GDM1 (cell line): ENCODE data around the gene ZNF80.
"Not testable (repeated sequence)": the region's sequence is repeated elsewhere in the genome, so short reads cannot be mapped to it uniquely, and the experiment has no call there.

Experiments
- DNase-seq: peaks from one replicate; lab custom pipeline; 2025; lab: John Stamatoyannopoulos, UW

ZNF80 gene

DNA sequence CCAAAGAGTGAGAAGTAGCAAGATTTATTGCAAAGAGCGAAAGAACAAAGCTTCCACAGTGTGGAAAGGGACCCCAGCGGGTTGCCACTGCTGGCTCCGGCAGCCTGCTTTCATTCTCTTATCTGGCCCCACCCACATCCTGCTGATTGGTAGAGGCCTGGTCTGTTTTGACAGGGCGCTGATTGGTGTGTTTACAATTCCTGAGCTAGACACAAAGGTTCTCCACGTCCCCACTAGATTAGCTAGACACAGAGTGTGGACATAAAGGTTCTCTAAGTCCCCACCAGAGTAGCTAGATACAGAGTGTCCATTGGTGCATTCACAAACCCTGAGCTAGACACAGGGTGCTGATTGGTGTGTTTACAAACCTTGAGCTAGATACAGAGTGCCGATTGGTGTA is at the start of gene ZNF80:
ZNF80 (minus strand) TSS at position 101 of the 400 bp plus-strand sequence. CDS start 504 bp downstream, outside the sequence.
- not testable (repeated sequence) for DNase-seq

DNA sequence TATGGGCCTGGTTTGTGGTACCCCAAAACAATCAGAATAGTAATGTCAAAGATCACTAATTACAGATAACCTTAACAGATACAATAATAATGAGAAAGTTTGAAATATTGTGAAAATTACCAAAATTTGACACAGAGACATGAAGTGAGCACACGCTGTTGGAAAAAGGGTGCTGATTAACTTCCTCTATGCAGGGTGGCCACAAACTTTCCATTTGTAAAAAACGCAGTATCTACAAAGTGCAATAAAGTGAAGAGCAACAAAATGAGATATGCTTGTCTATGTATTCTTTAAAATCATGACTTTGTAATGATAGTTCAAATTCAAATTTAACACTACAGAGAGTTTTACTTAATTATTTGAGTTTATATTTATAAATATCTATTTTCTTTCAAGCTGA is 48.9 kb upstream of the ZNF80 start:
- no peak for DNase-seq

DNA sequence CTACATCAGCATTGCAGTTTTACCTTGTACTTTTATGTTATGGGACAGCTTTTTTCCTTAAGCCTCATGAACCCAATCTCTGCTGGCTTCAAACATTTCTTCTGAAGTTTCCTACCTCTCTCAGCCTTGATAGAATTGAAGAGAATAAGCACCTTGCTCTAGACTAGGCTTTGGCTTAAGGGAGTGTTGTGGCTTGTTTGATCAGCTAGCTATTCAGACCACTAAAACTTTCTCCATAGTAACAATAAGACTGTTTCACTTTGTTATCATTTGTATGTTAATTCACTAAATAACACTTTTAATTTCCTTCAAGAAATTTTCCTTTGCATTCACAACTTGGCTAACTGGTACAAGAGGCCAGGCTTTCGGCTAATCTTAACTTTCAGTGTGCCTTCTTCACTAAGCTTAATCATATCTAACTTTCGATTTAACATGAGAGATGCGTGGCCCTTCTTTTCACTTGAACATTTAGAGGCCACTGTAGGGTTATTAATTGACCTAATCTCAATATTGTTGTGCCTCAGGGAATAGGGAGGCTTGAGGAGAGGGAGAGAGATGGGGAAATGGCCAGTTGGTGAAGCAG is 48.4 kb upstream of the ZNF80 start:
- no peak for DNase-seq

DNA sequence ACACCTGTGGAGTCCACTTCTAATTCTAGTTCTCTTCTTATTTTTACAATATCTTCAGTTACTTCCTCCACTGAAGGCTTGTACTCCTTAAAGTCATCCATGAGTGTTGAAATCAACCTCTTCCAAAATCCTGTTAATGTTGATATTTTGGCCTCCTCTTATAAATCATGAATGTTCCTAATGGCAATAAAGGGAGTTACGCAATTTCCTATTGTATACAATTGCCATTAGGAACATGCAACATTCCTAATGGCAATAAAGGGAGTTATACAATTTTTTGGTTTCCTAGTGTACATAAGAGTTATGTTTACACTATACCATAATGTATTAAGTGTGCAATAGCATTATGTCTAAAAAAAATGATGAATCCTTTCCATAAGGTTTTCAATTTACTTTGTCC is 47.3 kb upstream of the ZNF80 start:
- no peak for DNase-seq

DNA sequence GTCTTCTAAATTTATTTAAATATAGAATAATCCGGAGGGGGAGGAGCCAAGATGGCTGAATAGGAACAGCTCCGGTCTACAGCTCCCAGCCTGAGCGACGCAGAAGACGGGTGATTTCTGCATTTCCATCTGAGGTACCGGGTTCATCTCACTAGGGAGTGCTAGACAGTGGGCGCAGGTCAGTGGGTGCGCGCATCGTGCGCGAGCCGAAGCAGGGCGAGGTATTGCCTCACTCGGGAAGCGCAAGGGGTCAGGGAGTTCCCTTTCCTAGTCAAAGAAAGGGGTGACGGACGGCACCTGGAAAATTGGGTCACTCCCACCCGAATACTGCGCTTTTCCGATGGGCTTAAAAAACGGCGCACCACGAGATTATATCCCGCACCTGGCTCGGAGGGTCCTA is 39.5 kb upstream of the ZNF80 start:
- not testable (repeated sequence) for DNase-seq

DNA sequence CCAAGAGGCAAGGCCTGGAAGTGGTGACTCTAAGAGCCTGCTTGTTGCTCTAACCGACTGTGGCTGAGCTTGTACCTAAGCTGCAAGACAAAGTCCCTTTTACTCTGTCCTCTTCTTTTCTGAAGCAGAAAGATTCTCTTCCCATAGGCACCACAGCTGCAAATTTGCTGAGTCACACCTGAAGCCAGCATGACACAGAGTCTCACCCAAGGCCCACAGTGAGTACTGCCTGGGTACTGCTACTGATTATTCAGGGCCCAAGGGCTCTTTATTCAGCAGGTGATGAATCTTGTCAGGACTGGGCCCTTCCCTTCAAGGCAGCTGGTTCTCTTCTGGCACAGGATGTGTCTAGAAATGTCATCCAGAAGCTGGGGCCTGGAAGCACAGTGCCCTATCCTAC is 37.6 kb upstream of the ZNF80 start:
- DNase-seq, result no peak

DNA sequence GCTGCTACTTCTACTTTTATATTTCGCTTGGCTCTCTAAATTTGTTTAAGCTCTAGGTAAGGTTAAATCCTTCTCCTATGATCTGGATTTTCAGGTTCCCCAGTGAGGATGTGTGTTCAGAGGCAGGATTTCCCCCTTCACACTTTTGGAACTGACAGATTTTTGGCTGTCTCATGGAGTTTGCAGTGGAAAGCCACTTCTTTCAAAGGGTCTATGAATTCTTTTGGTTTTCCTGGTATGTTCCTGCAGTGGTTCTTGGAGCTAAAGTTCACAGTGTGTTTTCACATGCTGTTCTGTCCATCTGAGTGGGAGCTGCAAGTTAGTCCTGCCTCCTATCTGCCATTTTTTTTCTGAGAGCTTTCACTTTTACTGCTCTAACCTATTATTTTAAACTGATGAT is 34.9 kb upstream of the ZNF80 start:
- DNase-seq, result no peak

DNA sequence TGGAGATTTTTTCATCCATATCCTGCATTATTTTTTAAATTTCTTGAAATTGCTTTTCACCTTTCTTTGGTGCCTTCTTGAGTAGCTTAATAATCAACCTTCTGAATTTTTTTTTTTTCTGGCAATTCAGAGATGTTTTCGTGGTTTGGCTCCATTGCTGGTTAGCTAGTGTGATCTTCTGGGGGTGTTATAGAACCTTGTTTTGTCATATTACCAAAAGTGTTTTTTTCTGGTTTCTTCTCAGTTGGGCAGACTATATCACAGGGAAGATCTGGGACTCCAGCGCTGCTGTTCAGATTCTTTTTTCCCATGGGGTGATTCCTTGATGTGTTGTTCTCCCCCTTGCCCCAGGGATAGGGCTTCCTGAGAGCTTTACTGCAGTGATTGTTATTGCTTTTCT is 32.6 kb upstream of the ZNF80 start:
- no peak for DNase-seq

DNA sequence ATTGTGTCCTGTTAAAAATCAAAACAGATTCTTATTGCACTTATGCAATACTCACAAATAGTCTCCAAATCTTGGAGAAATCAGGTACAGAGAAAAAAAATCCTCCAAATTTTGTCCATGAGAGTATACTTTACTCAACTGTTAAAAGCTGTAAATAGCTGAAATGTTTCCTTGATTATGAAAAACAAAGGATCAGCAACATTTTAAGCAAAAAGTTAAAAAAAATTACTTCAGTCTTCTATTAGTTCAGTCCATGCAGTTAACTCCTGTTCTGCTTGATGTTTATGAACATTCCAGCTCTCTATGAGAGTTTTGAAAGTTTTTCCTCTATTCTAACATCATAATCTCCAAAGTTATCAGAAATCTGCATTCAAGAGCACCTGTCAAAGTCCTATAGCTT is 22.8 kb upstream of the ZNF80 start:
- no peak for DNase-seq

DNA sequence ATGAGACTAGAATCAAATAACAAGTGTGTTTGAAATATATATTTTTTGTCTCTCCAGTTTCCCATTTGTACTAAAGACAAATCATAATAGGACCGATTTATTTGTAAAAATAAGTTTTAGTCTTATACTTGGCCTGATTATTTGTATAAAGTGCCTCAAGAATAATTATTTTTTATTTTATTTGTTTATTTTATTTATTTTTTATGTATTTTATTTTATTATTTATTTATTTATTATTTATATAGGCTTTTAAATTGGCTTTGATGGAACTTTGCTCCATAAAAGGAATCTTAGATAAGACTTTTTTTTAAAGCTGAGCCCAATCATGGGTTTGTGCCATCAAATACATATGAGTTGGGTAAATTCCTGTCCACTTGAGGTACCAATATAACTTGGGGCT is 22.2 kb upstream of the ZNF80 start:
- no peak for DNase-seq

DNA sequence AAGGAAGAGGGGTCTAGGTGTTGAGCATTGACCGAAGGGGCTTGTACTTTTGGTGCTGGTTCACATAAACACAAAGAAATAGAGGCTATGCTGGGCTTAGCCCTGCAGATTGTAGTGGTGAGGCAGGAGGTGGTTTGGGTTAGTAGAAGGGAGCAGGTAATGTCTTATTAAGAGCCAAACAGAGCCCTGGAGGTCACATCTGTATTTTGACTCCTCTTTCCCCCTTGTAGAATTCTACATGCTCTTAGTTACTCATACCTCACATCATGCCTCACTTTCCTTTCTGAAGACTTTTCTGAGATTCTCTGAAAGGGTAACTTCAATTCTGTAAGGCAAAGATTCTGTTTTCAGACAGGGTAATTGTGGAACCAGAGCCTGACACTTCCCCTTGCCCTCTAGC is 16.1 kb upstream of the ZNF80 start:
- DNase-seq, result no peak

DNA sequence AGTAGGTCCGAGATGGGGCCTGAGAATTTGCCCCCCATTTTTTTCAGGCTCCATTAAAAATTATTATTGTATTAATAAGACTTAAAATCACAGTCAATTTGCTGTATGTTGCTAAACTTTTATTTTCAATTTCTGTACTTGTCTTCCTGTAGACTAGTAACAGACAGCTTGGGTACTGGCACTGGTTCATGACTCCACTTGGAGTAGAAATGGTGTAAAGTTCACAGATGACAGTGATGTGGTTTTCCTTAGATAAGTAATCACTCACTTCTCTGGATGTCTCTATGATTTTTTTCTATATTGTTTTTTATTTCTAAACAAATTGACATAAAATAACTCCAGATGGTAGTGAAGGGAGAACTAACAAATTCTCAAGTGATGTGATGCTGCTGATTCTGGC is 15.6 kb upstream of the ZNF80 start:
- DNase-seq, result no peak

DNA sequence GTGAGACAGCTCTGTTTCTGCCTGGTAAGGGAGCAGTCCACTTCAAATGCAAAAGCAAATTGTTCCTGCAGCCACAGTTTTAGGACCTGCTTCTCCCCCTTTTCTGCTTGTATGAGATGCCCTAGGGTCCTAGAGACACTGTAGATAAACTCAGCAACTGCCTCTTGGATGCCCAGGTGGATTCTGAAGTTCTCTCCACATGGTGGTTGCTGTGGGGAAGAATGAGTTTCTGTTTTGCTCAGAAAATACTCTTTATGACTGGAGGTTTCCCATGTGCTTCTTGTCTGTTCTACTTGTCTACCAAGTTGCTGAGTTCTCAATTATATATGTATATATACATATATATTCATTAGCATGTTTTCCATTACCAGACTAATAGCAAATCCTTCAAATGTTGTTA is 5.6 kb upstream of the ZNF80 start:
- DNase-seq, result no peak

DNA sequence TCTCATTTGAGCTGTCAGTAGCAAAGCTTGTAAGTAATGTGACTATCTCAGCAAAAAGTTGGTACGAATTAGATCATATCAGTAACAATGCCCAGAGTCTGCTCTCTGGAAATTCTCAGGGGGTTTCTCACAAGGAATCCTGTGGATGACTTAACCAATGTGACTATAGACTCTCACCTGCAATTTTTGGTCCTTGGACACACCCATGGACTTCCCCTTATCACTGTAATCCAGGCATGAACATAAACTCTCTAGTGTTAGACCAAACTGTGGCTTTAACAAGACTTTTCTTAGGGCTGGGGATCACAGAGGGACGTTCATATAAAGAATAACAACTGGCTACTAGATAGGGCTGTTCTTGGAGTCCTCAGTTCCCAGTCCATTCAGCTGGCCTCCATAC is 3.9 kb upstream of the ZNF80 start:
- DNase-seq, result no peak

DNA sequence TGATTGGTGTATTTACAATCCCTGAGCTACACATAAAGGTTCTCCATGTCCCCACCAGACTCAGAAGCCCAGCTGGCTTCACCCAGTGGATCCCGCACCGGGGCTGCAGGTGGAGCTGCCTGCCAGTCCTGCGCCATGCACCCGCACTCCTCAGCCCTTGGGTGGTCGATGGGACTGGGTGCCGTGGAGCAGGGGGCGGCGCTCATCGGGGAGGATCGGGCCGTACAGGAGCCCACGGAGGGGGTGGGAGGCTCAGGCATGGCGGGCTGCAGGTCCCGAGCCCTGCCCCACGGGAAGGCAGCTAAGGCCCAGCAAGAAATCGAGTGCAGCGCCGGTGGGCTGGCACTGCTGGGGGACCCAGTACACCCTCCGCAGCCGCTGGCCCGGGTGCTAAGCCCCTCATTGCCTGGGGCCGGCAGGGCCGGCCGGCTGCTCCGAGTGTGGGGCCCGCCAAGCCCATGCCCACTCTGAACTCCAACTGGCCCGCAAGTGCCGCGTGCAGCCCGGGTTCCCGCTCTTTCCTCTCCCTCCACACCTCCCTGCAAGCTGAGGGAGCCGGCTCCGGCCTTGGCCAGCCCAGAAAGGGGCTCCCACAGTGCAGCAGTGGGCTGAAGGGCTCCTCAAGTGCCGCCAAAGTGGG is 888 bp upstream of the ZNF80 start:
- not testable (repeated sequence) for DNase-seq

DNA sequence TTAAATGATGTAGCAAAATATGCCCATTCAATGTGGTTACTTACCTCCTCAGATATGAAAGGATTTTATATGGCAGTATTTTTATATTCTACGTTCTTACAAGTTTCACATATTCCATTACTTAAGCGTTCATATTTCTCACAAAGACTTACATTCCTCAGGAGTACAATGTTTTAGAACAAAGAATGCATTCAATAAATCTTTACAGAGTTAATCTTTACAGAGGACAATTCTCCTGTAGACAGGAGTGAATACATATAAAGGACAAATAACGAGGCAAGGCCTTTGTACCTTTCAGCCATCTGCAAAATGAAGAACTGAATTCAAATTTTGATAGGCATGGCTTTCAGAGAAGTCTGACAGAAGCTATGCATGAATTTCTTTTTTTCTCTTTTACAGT is 1.9 kb downstream of the ZNF80 start:
- DNase-seq, result no peak

DNA sequence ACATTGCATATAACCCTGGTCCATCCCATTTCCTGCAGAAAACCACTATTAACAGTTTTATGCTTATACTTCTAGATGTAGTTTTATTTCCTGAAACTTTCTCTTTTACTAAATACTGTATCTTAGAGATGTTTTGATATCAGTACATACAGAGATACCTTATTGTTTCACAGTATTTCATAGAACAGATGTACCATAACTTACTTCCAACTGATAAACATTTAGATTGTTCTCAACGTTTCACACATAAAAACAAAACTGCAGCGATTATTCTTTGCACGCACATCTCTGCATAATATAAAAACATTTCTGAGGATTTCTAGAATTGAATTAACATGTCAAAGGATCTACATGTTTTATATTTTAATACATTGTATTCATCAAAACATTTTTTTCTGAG is 2.6 kb downstream of the ZNF80 start:
- DNase-seq, result no peak

DNA sequence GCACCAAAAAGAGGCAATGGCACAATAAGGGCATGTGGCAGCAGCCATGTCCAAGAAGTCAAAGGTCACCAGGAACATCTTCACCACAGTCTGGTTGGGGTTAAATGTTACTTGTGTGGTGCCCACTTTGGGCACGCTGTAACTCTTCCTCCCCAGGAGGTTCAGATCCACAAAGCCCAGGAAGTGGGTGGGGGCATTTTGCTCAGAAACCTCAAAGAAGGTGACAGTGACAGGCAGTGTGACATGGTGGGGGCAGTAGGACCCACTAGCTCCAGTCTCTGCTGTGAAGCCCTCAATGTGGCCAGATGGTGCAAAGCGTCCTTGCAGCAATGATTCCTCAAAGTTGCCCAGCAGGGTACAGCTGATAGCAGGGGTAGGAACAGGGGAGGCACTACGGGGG is 5.8 kb downstream of the ZNF80 start:
- DNase-seq, result no peak

DNA sequence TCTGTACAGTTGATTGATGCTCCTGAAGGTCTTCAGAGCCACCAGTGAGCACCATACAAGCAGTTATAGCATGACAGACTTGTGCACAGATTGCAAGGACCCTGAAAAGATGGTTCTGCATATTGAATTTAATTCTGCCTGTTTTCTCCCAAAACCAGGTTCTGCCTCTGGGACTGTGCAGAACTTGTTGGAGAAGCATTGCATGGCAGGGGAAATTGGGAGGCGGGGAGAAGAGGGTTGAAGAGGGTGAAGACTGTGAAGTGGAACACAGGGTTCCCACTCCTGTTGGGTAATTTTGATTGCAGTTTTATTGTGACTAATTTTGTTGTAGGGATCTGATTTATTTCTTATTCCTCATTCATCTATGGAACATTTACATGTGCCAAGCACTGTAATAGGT is 10.3 kb downstream of the ZNF80 start:
- no peak for DNase-seq

DNA sequence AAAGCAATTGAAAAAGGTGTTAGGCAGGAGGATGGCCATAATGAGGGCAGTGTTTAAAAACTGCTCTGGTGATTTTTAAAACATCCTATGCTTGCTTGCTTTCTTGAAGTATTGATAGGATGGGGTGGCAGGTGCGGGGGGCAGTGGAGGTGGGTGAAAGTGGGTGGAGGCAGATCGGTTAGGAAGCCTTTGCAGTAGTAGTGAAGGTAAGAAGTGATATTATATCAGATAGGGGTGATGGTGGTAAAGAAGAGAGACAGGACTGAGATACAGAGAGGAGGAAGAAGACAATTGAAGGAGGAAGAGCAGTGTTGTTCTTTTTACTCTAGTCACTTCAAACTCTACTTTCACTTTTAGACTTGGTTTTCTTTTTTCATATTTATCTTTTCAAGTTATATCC is 11.1 kb downstream of the ZNF80 start:
- DNase-seq, result no peak

DNA sequence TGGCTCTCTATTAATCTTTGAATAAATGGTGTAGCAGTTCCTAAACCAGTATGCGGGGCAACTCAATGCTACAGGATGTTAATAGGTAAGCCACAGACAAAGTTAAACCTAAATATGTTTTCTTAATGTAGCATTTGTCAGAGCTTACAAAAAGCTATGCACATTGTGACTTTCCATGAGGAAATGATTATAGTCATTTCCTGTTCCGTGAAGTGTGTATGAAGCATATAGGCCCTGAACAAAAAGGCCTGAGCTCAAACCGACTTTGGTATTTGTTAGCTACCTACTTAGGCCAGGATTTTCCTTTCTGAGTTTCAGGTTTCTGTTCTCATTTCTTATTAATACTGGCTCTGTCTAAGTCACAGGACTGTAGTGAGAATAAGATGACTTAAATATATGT is 14.2 kb downstream of the ZNF80 start:
- DNase-seq, result no peak

DNA sequence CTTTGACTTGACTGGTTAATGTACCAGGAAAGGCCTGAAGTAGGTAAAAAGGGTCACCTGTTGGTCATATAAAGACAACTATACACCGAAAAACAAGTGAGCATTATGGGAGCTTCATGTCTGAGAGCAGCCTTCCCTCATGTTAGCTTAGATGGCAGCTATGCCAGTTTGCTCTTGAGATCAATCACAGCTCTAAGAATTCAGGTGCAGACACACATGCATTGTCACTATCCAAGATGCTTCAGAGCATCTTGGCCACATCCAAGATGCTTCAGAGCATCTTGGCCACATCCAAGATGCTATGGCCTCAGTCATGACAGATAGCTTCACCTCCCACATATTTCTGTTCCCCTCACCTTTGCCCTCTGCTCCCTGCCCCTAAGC is 15.5 kb downstream of the ZNF80 start:
- no peak for DNase-seq

DNA sequence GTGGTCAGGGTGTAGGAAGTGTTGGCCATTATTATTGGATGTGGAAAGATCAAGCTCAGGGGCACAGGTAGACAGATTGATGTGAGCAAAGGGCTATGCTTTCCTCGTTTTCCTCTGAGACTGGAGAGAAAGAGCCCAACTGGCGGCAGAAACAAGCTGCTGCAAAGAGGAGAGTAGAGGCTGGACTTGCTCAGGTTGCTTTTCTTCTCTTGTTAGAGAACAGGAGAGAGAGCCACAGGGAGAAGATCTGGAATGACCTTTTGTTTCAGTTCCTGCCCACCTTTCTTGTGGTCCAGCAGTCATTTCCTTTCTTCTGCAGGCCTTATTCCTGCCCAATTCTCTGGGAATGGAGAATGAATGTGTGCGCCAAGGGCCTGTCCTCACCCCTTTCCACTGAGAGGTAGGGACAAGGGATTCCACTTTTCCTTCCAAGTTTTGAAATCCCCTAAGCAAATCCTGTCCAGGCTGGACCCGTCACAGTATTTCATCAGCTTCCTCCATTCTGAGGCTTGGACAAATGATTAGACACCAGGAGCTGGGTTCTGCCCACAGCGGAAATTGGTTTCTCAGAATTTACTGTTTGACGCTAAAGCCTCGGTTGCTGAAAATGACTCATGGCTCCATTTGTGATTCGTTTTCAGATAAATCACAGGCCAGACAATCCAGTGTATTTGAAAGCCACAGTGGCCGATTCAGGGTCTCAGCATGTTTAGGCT is 16.1 kb downstream of the ZNF80 start:
- DNase-seq, result no peak

DNA sequence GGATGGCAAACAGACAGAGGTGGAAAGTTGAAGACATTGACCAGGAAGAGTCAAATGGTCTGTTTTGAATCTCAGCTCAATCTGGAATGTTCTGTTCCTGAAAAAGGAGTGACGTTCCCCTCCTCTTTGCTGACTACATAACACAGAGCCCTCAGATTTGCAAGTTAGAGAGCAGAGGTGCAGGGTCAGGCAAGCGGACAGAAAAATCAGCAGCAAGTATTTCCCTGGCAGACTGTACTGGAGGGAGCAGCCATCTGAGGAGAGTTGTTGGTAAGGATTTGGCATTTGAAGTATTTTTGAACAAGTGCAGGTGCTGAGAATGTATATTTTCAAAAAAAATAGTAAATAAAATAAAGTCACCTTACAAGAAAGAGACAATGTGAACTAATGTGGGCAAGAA is 17.6 kb downstream of the ZNF80 start:
- DNase-seq, result no peak
